ENCODE results near the gene KIF27.
"Not testable (repeated sequence)": the region's sequence is repeated elsewhere in the genome, so short reads cannot be mapped to it uniquely, and the experiment has no call there.

DNA sequence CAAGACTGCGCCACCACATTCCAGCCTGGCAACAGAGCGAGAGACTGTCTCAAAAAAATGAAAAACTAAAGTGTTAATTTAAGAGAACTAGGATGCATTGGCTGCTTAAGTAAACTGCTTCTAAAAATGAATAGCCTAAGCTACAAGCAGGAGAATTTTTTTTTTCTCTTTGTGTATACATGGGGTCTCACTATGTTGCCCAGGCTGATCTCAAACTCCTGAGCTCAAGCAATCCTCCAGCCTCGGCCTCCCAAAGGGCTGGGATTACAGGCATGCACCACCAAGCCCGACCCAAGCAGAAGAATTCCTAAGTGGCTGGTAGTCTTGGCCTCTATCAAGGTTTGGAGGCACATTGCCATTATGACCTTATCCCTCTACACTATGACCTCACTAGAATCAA lies 106.1 kb downstream of the KIF27 start:
- not testable (repeated sequence) for TF ChIP-seq RAD21, SP1 (IDR thresholded peaks at IDR 0.05)
- TF ChIP-seq, protein P1, sequence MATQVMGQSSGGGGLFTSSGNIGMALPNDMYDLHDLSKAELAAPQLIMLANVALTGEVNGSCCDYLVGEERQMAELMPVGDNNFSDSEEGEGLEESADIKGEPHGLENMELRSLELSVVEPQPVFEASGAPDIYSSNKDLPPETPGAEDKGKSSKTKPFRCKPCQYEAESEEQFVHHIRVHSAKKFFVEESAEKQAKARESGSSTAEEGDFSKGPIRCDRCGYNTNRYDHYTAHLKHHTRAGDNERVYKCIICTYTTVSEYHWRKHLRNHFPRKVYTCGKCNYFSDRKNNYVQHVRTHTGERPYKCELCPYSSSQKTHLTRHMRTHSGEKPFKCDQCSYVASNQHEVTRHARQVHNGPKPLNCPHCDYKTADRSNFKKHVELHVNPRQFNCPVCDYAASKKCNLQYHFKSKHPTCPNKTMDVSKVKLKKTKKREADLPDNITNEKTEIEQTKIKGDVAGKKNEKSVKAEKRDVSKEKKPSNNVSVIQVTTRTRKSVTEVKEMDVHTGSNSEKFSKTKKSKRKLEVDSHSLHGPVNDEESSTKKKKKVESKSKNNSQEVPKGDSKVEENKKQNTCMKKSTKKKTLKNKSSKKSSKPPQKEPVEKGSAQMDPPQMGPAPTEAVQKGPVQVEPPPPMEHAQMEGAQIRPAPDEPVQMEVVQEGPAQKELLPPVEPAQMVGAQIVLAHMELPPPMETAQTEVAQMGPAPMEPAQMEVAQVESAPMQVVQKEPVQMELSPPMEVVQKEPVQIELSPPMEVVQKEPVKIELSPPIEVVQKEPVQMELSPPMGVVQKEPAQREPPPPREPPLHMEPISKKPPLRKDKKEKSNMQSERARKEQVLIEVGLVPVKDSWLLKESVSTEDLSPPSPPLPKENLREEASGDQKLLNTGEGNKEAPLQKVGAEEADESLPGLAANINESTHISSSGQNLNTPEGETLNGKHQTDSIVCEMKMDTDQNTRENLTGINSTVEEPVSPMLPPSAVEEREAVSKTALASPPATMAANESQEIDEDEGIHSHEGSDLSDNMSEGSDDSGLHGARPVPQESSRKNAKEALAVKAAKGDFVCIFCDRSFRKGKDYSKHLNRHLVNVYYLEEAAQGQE (IDR thresholded peaks at IDR 0.05) = not testable (repeated sequence)
- TF ChIP-seq, protein P2, sequence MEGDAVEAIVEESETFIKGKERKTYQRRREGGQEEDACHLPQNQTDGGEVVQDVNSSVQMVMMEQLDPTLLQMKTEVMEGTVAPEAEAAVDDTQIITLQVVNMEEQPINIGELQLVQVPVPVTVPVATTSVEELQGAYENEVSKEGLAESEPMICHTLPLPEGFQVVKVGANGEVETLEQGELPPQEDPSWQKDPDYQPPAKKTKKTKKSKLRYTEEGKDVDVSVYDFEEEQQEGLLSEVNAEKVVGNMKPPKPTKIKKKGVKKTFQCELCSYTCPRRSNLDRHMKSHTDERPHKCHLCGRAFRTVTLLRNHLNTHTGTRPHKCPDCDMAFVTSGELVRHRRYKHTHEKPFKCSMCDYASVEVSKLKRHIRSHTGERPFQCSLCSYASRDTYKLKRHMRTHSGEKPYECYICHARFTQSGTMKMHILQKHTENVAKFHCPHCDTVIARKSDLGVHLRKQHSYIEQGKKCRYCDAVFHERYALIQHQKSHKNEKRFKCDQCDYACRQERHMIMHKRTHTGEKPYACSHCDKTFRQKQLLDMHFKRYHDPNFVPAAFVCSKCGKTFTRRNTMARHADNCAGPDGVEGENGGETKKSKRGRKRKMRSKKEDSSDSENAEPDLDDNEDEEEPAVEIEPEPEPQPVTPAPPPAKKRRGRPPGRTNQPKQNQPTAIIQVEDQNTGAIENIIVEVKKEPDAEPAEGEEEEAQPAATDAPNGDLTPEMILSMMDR (IDR thresholded peaks at IDR 0.05; ENCODE audit: low read depth, low read length, missing input control) = not testable (repeated sequence)

Measured in liver (tissue), 3 donors.